Measurements from ENCODE around the gene MLEC. TPM values are rescaled to one million over a fixed set of nuclear protein-coding genes. Genes with fewer than 3 reads are reported as not detected.

The MLEC gene
- total RNA-seq, 1 donor from 2014 or later = 115 TPM

DNA sequence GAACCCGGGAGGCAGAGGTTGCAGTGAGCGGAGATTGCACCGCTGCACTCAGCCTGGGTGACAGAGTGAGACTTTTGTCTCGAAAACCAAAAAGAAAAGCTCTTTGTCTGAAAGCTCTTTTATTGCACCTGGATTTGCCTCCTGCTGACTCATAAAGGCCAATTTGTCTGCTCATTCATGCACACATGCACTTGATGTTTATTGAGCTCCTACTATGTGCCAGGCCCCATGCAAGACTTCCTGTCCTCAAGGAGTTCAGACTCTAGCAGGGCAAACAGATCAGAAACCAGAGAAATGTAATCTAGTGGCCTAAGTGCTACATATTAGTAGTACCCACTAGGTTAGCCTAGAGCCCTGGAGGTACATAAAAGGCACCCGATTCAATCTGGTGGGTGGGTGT is 16.3 kb upstream of the MLEC start:
- TF ChIP-seq, protein P1, sequence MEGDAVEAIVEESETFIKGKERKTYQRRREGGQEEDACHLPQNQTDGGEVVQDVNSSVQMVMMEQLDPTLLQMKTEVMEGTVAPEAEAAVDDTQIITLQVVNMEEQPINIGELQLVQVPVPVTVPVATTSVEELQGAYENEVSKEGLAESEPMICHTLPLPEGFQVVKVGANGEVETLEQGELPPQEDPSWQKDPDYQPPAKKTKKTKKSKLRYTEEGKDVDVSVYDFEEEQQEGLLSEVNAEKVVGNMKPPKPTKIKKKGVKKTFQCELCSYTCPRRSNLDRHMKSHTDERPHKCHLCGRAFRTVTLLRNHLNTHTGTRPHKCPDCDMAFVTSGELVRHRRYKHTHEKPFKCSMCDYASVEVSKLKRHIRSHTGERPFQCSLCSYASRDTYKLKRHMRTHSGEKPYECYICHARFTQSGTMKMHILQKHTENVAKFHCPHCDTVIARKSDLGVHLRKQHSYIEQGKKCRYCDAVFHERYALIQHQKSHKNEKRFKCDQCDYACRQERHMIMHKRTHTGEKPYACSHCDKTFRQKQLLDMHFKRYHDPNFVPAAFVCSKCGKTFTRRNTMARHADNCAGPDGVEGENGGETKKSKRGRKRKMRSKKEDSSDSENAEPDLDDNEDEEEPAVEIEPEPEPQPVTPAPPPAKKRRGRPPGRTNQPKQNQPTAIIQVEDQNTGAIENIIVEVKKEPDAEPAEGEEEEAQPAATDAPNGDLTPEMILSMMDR (IDR thresholded peaks at IDR 0.05) = no peak
- intact Hi-C loops (cut with DNase I) = no loop called here
- DNase-seq = no peak
- no peak for ATAC-seq
- Histone ChIP-seq H3K4me3 (no peak overlapping the region), H3K27ac (no peak overlapping the region), H3K27me3 (no peaks in the 10 kb centered on the region), H3K4me1 (no peaks in the 10 kb centered on the region), H3K36me3 (no peaks in the 10 kb centered on the region), H3K9me3 (no peaks in the 10 kb centered on the region)

DNA sequence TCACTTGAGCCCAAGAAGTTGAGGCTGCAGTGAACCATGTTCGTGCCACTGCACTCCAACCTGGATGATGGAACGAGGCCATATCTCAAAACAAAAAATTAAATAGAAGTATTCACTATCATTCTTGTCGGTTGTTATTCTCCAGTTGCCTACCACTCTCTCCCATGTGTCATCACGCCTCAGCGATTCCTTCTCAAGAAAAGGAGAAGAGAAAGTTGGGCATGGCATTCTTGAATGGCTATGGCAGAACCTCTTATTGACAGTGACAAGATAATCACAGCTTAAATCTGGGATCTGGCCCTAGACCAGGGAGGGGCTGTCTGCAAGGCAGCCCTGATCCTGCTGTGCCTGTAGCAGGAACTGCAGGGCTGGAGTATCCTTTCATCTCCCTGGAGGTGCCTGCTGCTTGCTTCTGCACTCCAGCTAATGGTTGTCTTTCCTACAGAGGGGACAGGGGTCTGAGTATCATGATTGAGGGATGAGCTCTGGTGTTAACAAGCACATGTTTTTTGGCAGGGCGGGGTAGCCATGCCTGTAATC is 12.8 kb upstream of the MLEC start:
- ATAC-seq (no peak), DNase-seq (no peak)
- TF ChIP-seq, protein P1 (IDR thresholded peaks at IDR 0.05) = no peak
- Histone ChIP-seq H3K4me1 (peaks cover 4% of the 10 kb centered on the region), H3K27me3 (no peaks in the 10 kb centered on the region), H3K27ac (no peak overlapping the region), H3K4me3 (no peak overlapping the region), H3K36me3 (no peaks in the 10 kb centered on the region), H3K9me3 (no peaks in the 10 kb centered on the region)
- intact Hi-C loops (cut with DNase I) = no loop called here

DNA sequence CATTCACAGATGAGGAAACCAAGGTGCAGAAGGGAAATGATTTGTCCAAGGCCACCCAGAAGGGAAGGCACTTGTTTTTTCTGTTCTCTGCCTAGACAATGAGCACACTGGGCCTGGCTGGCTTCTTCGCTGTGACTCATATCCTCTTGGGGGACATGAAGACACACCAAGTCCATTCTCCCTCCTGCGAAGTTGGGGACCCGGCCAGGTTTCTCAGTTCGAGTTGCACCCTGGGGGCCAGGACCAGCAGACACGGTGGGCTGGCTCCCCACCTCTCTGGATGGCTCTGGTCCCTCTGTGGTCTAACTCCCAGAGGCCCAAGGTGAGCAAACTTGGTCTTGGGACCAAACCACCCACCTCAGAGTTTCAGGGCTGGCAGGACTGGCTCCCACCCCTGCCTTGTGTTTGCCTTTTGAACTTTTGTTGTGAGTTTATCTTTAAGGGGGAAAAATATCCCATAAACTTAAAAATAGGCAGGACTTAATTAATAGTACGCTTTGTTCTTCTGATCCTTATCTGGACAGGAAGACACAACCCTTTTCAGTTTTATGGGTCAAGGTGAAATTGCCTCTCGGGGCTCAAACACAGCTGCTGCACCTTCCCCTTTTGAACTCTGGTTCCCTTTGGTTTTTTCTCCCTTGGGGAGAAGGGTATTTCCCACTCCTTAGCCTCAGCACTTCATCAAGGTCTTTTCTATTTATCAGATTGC is 9.0 kb upstream of the MLEC start:
- intact Hi-C loops (cut with DNase I) = no loop called here
- Histone ChIP-seq H3K9me3 (no peaks in the 10 kb centered on the region), H3K4me1 (peaks cover 4% of the 10 kb centered on the region), H3K27me3 (no peaks in the 10 kb centered on the region), H3K36me3 (no peaks in the 10 kb centered on the region), H3K4me3 (no peak overlapping the region), H3K27ac (peak overlapping the region; percentile 65)
- no peak for DNase-seq
- TF ChIP-seq, protein P1 (IDR thresholded peaks at IDR 0.05) = no peak
- ATAC-seq = peak; percentile 50

DNA sequence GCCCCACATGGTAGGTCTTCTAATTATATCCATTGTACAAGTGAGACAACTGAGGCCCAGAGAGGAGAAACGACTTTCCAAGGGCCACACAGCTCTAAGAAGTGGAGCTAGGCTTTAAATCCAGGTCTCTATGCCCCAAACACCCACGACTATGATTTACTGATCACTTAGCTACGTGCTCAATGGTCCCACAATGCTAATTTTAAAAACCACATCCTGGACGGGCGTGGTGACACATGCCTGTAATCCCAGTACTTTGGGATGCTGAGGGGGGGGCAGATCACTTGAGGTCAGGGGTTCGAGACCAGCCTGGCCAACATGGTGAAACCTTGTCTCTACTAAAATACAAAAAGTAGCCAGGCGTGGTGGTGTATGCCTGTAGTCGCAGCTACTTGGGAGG is 8.4 kb upstream of the MLEC start:
- Histone ChIP-seq H3K4me1 (peaks cover 4% of the 10 kb centered on the region), H3K27ac (peak overlapping the region; percentile 65), H3K27me3 (no peaks in the 10 kb centered on the region), H3K9me3 (no peaks in the 10 kb centered on the region), H3K4me3 (no peak overlapping the region), H3K36me3 (no peaks in the 10 kb centered on the region)
- TF ChIP-seq, protein P1 (IDR thresholded peaks at IDR 0.05) = no peak
- no peak for DNase-seq
- intact Hi-C loops (cut with DNase I) = no loop called here
- no peak for ATAC-seq

DNA sequence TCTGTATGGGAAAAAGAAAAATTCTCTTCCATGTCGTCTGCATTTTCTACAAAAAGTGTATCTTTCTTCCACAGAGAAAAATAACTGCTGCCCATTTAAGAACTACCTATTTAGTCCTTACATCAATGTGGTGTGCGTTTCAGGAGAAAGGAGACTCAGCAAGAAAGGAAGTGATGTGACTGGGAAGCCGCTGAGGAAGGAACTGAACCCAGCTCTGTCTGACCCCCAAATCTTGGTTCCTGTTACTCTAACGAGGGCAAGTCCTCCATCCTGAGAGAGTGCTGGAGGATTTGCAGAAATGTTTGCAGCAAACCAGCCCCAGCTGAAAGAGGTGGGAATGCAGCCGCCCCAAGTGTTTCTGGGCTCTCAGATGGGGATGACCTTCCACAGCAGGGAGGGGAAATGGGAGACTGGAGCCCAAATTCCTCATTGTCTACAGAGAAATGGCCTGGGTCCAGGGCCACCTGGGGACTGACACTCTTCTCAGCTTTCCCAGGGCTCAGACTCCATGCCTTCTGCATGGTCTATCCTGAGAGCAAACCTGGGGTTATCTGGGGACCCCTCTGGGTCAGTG is 6.7 kb upstream of the MLEC start:
- ATAC-seq = no peak
- H3K4me3 ChIP-seq = no peak overlapping the region
- intact Hi-C loops (cut with DNase I) = no loop called here
- H3K9me3 ChIP-seq = no peaks in the 10 kb centered on the region
- DNase-seq = no peak
- peaks cover 4% of the 10 kb centered on the region for H3K4me1 ChIP-seq
- H3K36me3 ChIP-seq = no peaks in the 10 kb centered on the region
- H3K27ac ChIP-seq = no peak overlapping the region
- H3K27me3 ChIP-seq = no peaks in the 10 kb centered on the region
- TF ChIP-seq, protein P1 (IDR thresholded peaks at IDR 0.05) = no peak

Data from upper lobe of right lung (tissue), 1 donor.